GM19023 (cell line): Measurements from ENCODE around the gene PTX4.

ENCODE experiments used
- ATAC-seq: cut with Tn5 transposase; IDR thresholded peaks from one replicate; pipeline ENCODE4 v1.9.1; 2021; ENCODE audit warnings: mild to moderate bottlenecking, moderate library complexity; ENCODE audit not compliant: unreplicated experiment

Gene PTX4

GRCh38 chr16:1524366-1524765, 35.6 kb upstream of the PTX4 start:
- ATAC-seq = no peak

GRCh38 chr16:1523581-1524245, 35.0 kb upstream of the PTX4 start:
- ATAC-seq = no peak

- no peak for ATAC-seq
Measured at GRCh38 chr16:1520461-1520860, 31.7 kb upstream of the PTX4 start.

DNA sequence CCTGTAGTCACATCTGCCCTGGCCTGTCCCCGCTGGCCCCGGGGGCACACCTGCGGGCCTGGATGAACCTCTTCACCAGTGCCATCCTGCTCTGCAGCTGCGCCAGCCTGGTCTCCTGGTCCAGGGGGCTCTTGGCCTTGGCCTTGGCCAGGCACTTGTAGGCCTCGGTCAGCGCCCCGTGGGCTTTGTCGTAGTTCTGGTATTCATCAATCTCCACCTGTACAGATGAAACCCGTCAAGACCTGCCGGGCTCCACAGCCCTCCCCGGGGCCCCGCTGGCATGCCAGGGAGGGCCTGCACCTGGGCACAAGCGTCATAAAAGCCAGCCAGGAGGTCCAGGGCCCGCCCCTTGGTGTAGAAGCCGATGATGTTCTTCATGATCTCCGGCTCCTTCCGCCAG, 31.1 kb upstream of the PTX4 start:
- ATAC-seq = no peak

- no peak for ATAC-seq
Measured at GRCh38 chr16:1518626-1519135, 29.9 kb upstream of the PTX4 start.

- ATAC-seq = no peak
Measured at GRCh38 chr16:1514507-1514906, 25.8 kb upstream of the PTX4 start.

DNA sequence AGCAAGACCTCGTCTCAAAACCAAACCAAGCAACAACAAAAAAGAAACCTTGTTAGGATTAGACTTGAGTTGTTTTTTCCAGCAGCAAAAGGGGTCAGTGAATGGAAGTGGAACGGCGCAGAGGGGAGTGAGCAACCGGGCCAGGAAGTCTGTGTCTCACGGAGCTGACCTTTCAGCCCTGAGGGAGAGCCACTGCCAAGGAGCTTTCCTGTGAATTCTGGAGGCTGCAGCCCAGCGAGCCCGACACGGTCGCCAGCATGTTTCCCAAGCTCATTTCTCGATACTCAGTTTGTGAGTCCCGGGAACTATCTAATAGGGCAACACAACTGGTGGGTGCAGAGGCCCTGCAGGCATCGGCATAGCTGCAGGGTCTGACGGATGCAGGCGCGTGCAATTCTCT, 24.0 kb upstream of the PTX4 start:
- ATAC-seq = no peak

GRCh38 chr16:1511662-1512569, 23.2 kb upstream of the PTX4 start:
- ATAC-seq = no peak

GRCh38 chr16:1510941-1511351, 22.2 kb upstream of the PTX4 start:
- ATAC-seq = no peak

DNA sequence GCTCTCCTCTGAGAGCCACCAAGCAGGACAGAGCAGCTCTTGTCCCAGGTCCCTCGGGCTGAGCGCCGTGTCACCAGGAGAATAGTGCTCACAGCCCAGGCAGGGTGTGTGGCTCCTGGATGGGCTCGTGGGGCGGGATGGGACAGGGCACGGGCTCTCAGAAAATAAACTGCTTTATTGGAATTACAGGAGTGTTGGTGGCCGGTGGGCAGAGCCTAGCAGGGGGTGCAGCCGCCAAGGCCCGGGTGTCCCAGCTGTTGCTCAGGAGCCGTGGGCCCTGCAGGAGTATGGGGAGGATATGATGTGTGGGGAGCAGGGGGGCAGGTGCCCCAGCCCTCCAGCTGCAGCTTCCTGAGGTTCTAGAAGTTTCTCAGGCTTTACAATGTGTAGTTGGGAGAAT, 21.5 kb upstream of the PTX4 start:
- ATAC-seq = no peak

GRCh38 chr16:1509307-1510221, 20.8 kb upstream of the PTX4 start:
- ATAC-seq = no peak

GRCh38 chr16:1508494-1509187, 19.9 kb upstream of the PTX4 start:
- ATAC-seq = no peak

GRCh38 chr16:1506494-1507213, 17.9 kb upstream of the PTX4 start:
- no peak for ATAC-seq

DNA sequence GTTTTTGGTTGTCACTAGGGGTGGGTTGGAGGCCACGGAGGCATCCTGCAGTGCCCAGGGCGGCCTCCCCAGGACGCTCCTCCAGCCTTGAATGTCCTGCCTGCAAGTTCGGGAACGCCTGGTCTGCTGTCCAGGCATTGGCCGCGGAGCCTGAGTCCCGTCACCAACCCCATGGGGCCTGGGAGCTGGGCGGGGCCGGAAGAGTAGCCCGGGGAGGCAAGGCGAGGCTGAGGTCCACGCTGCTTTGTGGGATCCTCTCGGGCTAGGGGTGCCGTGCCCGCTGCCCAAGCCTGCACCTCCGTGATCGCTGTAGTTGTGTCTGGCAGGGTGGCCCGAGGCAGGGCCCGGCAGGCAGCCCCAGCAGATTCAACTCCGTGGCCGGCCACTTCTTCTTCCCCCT, 17.2 kb upstream of the PTX4 start:
- no peak for ATAC-seq

GRCh38 chr16:1505073-1505844, 16.5 kb upstream of the PTX4 start:
- ATAC-seq = no peak

DNA sequence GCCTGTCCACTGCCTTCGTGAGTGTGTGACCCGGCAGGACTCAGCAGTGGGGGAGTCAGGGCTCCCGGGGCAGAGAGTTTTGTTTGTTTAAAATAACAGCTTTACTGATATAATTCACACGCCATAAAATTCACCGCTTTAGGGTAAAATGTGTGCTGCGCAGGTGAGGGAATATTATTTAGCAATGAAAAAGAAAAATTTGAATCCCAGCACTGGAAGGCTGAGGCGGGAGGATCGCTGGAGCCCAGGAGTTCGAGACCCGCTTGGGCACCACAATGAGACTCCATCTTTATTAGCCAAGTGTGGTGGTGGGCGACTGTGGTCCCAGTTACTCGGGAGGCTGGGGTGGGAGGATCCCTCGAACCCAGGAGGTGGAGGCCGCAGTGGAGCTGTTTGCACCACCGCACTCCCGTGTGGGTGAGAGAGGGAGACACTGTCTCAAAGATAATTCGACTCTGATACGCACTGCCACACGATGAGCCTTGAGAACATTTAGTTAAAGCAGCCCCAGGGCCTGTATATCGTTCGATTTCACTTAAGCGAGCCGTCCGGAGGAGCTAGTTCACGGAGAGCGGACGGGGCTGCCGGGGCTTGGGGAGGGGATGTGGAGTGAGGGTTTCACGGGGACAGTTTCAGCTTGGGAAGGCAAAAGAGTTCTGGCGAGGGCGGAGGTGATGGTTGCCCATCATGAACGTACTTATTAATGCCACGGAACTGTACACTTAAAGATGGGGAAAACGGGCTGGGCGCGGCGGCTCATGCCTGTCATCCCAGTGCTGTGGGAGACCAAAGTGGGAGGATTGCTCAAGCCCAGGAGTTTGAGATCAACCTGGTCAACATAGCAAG, 14.6 kb upstream of the PTX4 start:
- no peak for ATAC-seq

GRCh38 chr16:1502092-1503004, 13.6 kb upstream of the PTX4 start:
- ATAC-seq = no peak
